Stimulated activated CD4-positive, alpha-beta T cell treated with anti-CD3 and anti-CD28 coated beads, Interleukin-1b, Interleukin-23, amount 100 ng/mL, for 48 hours (primary cell): ENCODE data around the gene LCN9.

ENCODE experiments used
- DNase-seq: peaks from one replicate; pipeline ENCODE4 v3.0.0-alpha.2; 2020

LCN9 gene

GRCh38 chr9:135701067-135701958 is 38.2 kb downstream of the LCN9 start:
- DNase-seq, result no peak

- DNase-seq, result peak; percentile 53
Observed at GRCh38 chr9:135701959-135702721, 39.0 kb downstream of the LCN9 start, which contains the start of gene KCNT1. Gene KCNT1 (plus strand): TSS chr9:135702185. CDS start chr9:135702259, 74 bp downstream.

GRCh38 chr9:135703726-135704125 is 40.6 kb downstream of the LCN9 start:
- no peak for DNase-seq

DNA sequence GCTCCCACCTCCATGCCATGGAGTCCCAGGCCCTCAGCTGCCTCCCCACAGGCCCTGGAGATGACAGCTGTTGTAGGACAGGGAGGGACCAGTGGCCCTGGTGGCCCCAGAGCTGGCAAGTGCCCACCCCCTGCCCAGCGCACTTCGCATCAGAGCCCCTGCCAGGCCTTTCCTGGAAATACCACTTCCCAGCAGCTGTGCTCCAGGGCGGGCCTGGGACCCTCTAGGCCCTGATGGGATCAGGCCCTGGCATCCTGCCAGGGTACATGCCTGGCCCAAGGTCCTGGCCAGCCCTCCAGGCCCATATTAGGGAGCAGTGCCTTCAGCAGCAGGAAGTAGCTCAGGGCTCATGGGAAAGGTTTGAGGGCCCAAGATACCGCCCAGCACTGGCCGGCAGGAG is 41.4 kb downstream of the LCN9 start:
- DNase-seq, result no peak

DNA sequence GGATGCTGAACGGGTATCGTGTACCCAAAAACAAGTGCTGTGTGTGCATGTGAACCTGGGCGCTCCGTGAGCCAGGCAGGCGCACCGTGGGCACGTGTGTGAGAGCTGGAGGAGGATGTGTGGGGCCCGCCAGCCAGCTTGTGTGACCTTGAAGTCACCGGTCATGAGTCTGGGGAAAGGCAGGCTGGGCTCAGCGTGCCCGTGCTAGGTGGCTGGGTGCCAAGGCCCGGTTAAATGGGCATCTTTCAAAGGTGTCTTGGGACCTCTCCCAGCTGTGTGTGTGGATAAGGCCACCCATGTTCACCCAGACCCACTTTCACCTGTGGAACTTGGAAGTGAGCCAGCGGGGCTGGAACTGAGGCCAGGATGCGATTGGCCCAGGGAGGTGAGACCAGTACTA is 42.3 kb downstream of the LCN9 start:
- no peak for DNase-seq

- no peak for DNase-seq
Observed at GRCh38 chr9:135706288-135706687, 43.2 kb downstream of the LCN9 start.

- DNase-seq, result no peak
Observed at GRCh38 chr9:135707252-135708138, 44.4 kb downstream of the LCN9 start.

GRCh38 chr9:135708164-135708563 is 45.1 kb downstream of the LCN9 start:
- DNase-seq, result no peak

GRCh38 chr9:135711391-135711790 is 48.3 kb downstream of the LCN9 start:
- DNase-seq, result no peak

DNA sequence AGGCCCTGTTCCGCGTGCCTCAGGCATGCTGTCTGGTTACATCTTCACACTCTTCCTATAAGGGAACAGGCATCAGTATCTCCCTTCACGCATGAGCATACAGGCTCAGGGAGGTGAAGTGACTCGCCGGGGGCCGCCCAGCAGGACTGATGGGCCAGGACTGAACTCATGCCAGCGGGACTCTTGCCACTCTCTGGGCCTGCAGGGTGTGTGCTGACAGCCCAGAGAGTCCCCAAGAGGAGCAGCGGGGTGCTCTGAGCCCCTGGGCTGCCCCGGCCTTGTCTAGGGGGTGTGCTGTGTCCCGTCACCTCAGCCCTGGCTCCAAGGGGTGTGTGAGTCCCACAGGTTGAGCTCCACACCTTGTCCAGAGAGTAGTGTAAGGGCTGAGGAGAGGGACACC is 48.8 kb downstream of the LCN9 start:
- DNase-seq, result no peak

GRCh38 chr9:135712613-135713295 is 49.6 kb downstream of the LCN9 start:
- DNase-seq, result no peak

- DNase-seq, result no peak
Observed at GRCh38 chr9:135714242-135715055, 51.3 kb downstream of the LCN9 start.

DNA sequence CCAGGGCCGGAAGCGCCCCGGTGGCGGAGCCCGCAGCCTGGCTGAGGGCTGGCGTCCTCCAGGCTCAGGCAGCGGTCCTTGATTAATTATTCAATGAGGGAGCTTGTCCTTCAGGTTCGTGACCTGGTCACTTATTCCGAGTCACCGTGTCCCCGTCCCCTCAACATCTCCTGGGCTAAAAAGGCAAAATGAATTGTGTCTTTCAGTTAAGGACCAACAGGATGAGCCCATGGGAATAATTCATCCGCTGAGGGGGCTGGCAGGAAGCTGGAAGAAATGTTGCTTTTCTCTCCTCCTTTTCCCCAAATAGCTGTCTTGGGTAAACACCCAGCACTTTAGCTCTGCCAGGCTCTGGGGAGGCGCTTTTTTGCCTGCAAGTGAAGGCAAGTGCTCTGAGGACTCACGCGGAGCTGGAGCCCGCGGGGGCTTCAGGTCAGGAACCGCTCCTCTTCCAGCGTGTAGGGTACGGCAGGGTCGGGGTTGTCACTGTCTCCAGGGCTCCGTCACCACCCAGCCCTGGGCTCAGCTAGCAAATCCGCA is 52.0 kb downstream of the LCN9 start:
- no peak for DNase-seq

DNA sequence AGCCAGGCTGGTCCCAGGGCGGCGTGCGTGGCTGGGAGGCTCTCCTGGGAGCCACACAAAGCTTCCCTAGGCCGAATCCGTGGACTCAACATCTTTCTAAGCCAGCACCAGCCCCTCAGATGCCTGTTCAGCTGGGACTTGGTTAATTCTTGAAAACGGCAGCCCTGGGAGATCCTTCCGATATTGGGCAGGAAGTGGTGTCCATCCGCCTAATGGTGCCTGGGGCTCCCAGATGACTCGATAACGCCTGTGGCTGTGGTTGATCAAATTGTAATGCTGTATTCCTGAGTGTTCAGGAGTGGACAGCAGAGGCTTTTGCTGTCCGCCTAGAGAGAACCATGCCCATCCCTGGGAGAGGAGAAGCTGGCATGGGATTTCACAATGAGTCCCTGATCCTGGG is 52.9 kb downstream of the LCN9 start:
- DNase-seq, result no peak
